NCI-H82 treated with DMSO at 0.1 percent for 48 hours (cell line): ENCODE data around the gene BORCS6.

Experiments
- DNase-seq: peaks from one replicate; lab custom pipeline; 2025; ENCODE audit not compliant: unreplicated experiment; lab: John Stamatoyannopoulos, UW

The BORCS6 gene

DNA sequence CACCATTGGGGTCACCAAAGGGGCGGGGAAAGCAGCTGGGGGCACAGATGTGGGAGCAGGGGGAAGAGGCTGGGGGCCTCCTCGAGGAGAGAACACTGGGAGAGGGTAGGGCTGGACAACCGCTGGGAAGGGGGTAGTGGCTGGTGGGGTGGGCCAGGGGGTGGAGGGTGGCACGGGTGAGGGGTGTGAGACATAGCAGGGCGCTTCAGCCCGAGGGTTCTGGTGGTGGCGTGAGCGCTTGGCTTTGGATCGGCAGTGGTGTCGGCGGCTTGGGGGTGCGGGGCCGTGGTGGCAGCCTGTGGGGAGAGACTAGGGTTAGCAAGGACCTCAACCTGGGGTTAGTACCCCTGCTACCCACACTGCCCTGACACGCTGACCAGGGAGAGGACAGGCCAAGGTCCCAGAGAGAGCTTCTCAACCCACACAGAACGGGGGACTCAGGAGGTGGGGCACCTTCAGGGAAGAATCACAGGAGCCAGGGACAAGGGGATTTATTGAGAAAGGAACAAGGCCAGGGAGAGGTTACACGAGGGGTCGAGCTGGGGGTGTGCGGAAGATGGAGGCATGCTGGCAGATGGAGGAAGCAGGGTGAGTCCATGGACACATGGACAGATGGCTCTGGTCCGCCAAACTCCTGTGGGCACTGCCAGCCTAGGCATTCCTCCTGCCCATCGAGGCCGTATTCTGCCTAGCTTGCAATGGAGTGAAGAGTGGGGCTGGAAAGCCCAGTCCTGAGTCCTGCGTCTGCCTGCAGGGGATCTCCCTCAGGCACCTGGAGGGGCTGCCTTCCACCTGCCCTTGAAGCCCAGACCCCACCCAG lies 46.2 kb downstream of the BORCS6 start:
- no peak for DNase-seq

DNA sequence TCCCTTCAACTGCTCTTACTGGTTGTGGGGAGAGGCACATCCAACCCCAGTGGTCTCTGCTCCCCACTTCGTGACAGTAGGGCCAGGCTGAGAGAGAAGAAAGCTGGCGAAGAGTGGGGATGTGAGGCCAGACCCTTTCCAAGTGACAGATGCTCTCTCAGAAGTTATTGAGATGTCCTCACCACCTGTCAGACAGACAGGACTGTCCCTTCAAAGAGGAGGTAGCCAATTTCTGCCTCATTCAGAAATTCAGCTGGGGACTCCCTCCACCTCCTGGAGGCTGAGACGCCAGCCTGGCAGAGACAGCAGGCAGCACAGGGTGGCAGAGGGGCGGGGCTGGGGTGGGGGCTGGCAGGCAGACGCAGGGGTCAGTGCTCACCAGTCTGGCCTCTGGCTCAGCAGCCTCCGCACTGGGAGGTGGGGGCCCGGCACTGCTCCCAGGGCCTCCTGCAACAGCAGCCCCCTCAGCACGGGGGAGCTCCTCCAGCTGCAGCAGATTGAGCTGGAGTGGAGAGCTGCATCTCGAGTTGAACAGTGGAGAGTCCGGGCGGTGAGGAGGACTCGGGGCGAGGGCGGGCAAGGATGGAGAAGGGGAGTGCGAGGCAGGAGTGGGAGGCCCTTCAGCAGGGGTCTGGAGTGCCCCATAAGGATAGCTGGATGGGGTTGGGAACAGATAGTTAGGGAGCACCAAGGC lies 46.9 kb downstream of the BORCS6 start:
- no peak for DNase-seq

DNA sequence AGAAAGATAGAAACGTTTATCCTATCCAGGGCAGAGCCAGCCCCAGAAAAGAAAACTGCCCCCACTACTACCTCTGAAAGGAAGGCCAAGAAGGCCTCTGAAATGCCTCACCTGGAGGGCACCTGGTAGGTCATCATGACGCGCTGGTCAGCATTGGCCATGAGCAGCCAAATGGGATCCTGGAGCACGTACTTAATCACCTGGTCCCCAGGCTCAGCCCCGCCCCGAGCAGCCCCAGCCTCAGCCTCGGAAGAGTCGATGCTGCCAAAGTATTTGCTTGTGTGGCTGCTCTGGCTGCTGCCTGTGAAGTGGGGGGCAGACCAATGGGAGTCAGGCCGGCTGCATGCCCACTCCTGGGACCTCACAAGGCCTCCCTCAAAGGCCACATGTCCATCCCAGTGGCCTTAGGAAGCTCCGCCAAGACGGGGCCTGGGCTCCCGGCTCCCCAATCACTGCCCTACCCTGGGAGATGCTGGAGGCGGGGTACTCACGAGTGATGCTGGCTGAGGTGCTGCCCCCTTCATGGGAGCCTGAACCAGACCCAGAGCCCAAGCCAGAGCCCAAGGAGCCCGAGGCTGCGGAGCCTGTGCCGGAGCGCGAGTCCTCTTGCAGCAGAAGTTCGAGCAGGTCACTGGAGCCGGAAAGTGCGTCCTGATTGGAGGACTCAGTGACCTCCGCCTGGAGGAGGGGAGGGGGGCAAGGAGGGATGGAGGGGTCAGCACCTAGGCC lies 47.7 kb downstream of the BORCS6 start:
- no peak for DNase-seq

DNA sequence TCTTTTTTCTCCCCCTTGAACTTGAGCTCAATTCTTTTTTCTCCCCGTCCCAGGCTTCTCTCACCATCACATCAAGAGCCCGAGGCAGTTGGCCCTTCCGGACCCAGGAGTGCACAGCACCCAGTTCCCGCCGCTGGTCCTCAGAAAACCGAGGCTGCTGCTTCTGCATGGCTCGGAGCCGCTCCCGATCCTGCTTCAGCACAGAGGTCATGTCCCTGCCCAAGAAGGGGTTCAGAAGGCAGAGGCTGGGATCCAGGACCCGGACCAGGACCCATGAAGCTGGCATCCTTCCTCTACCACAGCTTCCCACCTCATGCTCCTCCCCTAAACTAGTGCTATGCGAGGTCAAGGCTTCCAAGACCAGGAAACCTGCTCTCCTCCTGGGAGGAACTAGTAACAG lies 48.2 kb downstream of the BORCS6 start:
- no peak for DNase-seq

DNA sequence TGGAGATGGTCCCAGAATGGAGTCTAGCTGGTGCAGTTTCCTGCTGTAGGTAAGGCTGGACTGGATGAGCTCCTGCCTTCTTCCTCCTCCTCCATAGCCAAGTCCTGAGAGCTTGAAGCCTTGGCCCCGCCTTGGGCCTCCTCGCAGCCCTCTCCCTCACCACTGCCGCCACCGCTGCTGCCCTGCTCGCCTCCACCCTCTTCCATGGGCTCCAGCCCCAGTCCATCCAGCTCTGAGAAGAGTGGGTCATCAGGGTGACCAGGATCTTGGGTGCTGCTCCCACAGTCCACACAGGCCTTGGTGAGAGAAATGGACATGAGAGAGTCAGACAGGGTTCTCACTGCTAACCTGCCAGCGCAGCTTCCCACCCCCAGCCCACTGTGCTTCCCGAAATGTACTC lies 48.9 kb downstream of the BORCS6 start:
- DNase-seq, result no peak

DNA sequence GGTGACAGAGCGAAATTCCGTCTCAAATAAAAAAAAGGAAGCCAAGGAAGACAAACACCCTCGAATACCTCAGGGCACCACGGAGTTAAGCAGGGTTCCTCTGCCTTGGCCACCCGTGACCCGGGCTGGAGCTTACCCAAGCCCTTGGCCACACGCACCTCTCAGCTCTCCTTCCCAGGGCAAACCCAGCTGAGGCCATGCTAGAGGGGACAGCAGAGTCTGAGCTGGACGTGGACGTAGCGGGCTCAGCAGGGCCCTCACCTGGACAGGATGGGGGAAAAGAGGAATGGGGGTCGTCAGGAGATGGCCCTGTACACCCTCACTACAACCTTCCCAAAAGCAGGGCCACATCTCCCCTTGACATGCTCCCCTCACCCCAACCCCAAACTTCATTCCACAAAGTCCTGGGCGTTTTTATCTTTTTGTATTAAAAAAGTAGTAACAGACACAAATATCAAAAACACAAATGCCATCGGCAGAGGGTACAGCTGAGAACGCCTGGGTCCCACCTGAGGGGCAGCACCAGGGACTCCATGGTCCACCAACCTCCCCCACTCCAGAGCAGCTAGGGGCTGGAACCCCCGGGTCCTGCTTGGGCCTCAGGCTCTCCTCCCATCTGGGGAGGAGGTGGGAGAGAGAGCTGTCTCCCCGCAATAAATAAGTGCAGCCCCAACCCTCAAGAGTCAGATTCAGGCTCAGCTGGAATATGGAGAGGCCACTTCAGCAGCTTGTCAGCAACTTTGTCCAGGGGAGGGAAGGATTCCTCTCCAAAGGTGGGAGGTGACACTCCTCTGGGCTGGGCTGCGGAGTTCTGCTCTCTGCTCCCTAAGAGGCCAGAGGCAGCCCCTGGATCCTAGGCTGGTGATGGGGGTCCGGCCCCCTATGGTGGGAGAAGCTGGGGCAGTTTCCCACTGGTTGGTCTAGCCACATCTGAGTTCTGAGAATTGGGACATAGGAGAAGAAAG lies 49.6 kb downstream of the BORCS6 start:
- no peak for DNase-seq

DNA sequence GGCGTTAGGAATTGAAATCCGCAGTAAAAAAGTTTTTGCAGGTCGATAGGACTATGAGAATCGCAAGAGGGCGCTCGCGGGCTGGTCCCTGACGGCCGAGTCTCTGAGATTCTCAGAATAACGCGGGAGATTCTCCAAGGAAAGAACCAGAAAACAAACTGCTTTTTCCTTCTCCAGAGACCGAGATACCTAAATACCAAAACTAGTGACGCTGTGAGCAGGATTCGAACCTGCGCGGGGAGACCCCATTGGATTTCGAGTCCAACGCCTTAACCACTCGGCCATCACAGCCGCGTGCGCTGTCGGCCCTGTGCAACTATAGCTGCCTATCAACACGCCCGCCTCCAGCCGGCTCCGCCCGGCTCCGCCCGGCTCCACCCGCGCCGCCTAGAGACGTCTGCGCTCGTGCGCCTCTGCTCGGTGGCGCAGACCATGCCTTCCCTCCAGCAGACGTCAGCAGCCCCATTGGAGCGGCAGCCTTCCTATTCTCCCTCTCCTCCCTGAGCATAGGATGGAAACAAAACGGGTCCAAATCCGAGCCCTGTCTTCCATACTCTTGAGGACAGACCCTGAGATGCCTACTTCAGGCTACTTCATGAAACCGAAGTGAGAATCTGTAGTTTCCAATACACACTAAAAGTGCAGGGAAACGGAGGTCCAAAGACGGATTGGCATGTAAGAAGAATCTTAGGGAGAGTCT lies 51.2 kb downstream of the BORCS6 start:
- peak; percentile 99 for DNase-seq

DNA sequence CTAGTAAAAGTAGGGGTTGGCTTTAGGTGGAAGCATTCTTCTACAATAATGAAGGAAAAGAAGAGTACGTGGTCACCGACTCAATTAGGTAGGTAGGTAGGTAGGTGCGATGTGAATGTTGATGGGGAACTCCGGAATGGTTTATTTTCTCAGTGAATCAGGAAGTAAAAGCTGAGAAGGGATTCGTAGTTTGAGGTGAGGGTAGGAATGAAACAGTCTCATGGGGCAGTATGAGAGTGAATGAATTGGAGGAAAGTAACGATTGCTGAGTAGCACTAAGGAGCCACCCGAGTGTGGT lies 51.7 kb downstream of the BORCS6 start:
- DNase-seq, result no peak
